HG03442 (cell line): ENCODE measurements around the gene DYRK2.
"Not testable (repeated sequence)": the region's sequence is repeated elsewhere in the genome, so short reads cannot be mapped to it uniquely, and the experiment has no call there.

Source experiments
- ATAC-seq: cut with Tn5 transposase; IDR thresholded peaks from one replicate; pipeline ENCODE4 v1.9.1; 2021; ENCODE audit warnings: mild to moderate bottlenecking, moderate library complexity; ENCODE audit not compliant: unreplicated experiment

The DYRK2 gene

DNA sequence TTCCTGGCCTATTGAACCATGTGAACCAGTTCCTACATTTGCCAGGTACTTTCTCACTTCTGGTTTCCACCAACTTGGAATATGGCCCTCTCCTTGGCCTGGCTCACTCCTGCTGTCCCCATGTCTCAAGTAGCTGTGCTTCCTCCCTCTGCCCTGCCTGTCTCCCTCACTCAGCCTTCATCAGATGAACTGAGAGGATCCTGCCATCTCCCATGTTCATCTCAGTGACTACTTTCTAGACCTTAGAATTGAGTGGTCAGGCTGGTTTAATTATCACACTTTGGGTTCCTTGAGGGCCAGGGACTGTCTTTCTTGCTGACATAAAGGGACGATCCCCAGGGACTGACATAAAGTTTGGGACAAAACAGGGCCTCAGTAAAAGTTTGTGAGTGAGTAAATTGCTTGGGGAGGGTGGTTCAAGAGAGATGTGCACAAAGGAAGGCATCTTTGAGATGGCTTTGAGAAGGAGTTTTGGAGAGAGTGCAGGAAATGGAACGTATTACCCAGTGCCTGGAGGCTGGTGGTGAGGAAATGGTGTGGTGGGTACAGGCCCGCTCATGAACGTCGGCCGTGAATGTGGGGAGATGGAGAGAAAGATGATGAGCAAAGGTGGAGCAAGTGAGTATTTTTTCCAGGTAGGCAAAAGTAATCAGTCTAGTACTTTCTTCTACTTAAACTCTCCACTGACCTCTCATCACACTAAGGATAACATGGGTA is 20.8 kb downstream of the DYRK2 start:
- ATAC-seq, result no peak

GRCh38 chr12:67669934-67670631 is 21.5 kb downstream of the DYRK2 start:
- no peak for ATAC-seq

- no peak for ATAC-seq
Observed at GRCh38 chr12:67671419-67671818, 22.9 kb downstream of the DYRK2 start.

GRCh38 chr12:67671892-67672291 is 23.3 kb downstream of the DYRK2 start:
- ATAC-seq, result no peak

GRCh38 chr12:67672507-67672906 is 24.0 kb downstream of the DYRK2 start:
- ATAC-seq, result not testable (repeated sequence)

GRCh38 chr12:67673509-67673908 is 25.0 kb downstream of the DYRK2 start:
- not testable (repeated sequence) for ATAC-seq

DNA sequence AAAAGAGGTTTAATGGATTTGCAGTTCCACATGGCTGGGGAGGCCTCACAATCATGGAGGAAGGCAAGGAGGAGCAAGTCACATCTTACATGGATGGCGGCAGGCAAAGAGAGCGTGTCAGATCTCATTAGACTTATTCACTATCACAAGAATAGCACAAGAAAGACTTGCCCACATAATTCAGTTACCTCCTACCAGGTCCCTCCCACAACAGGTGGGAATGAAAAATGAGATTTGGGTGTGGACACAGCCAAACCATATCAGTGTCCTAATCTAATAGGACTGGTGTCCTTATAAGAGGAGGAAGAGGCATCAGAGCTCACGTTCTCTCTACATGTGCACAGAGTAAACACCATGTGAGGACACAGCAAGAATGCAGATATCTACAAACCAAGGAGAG is 25.9 kb downstream of the DYRK2 start:
- no peak for ATAC-seq

- ATAC-seq, result no peak
Observed at GRCh38 chr12:67676624-67677023, 28.1 kb downstream of the DYRK2 start.

DNA sequence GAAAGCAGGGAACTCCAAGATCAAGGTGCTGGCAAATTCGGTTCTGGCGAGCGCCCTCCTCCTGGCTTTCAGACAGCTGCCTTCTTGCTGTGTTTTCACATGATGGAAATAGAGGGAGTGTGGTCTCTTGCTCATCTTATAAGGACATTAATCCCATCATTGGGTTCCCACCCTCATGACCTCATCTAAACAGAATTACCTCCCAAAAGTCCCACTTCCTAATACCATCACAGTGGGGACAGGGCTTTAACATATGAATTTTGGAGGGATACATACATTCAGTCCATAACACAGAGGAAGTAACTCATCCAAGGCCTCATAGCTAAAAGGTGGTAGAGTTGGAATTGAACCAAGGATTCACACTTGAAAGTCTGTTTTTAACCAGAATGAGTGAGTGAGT is 28.6 kb downstream of the DYRK2 start:
- no peak for ATAC-seq

DNA sequence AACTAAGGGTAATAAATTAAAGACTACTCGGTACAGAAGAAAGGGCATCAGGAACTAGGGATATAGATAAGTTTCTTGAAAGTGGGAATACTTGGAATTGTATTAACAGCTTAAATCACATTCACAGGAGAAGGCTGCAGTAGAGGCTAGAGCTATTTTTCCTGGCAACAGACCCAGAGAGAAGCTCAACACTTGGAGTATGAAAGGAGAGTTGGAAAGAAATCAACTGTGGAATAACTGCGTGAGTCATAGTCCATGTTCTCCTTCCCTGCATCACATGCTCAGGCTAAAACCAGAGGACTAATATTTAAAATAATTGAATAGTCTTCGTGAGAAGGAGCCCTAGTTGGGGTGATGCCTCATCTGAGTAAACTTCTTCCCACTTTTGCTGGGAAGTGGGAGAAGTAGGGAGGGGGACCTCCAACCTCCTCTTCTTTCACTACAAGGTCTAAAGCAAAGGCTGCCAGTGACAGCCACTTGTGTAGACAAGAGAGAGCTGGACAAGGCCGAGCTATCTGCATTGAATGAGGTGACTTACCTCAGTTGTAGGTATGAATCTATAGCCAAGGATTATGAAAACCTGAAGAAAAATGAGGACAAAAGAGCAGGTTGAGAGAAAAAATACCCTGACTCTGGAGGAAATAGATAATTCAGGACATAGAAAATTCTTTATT is 32.7 kb downstream of the DYRK2 start:
- ATAC-seq, result no peak

GRCh38 chr12:67681941-67682620 is 33.5 kb downstream of the DYRK2 start:
- ATAC-seq, result no peak

- ATAC-seq, result no peak
Observed at GRCh38 chr12:67689385-67689784, 40.8 kb downstream of the DYRK2 start.

DNA sequence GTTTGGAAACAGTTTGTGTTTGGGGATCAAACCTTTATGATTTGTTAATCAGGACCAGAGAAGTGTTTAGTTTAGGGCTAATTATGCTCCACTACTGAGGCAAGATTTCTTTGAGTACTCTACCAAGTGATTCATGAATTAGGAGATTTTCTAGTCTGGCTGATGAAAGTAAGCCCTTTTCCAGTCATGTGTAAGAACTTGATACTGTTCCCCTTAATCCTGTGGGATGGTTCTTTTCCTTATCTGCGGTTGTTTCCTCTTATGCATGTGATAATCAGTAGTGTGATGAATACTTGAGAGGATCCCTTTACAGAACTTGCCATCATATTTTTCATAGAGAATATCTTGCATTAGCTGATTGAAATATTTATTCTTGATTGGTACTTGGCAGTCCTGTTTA is 42.1 kb downstream of the DYRK2 start:
- ATAC-seq, result no peak

GRCh38 chr12:67691220-67691619 is 42.7 kb downstream of the DYRK2 start:
- no peak for ATAC-seq

DNA sequence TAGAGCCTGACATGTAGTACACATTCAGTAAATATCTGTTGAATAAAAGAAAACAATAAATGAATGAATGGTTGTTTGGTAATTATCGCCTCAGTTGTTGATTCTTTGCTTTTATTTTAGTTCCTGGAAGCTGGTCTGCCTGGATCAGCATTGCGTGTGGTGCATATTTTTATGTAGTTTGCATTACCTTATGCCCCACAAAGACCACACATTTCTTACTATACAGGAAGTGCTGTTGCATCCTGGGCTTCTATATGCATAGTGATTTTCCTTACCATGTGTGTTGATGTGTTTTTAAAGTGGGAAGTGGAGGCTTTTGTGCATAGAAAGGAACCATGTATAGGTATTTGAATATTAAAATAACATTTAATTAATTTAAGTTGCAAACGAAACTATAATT is 43.6 kb downstream of the DYRK2 start:
- no peak for ATAC-seq

- no peak for ATAC-seq
Observed at GRCh38 chr12:67692966-67693365, 44.4 kb downstream of the DYRK2 start.

- ATAC-seq, result no peak
Observed at GRCh38 chr12:67693894-67694293, 45.3 kb downstream of the DYRK2 start.

DNA sequence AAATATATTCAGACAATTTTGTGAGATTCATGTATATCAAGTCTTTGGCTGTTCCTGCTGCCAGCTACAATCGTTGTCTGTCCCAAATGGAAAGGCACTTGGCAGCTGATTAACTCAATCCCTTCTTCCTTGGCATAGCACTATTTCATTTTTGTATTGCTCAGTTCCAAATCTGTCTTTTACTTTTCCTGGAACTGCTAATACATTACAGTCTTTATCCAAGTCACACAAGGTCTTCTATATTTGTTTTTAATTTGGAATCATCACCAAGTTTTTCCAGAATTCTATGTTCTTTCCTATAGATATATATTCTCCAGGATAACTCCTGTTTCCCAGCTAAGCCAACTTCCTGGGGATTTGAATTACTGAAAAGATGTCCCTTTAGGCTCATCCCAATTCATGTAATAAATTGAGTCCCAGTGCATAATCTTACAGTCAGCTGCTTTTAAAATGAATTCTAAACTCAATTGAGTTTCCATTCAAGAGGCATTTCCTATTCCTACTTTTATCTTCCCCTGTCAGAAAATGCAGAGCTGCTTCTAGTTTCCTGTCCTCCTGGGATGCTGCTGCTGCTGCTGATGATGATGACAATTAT is 45.9 kb downstream of the DYRK2 start:
- no peak for ATAC-seq

GRCh38 chr12:67695974-67696373 is 47.4 kb downstream of the DYRK2 start:
- no peak for ATAC-seq

- no peak for ATAC-seq
Observed at GRCh38 chr12:67697443-67697842, 48.9 kb downstream of the DYRK2 start.

GRCh38 chr12:67697967-67698366 is 49.4 kb downstream of the DYRK2 start:
- ATAC-seq, result no peak
